SJSA1 (cell line): ENCODE measurements around the gene SCUBE2. TPM values are rescaled to one million over a fixed set of nuclear protein-coding genes. Genes with fewer than 3 reads are reported as not detected.

Experiments used
- DNase-seq, 2 experiments: peaks; one replicate each; pipeline ENCODE4 v3.0.0-alpha.2; 2015 to 2020; ENCODE audit warnings: low spot score in 2 of 2, low read depth in 1 of 2
- H3K27ac ChIP-seq: fragments of 250-450 bp; sonication (Bioruptor Pico); 2 replicates; pipeline ENCODE4 v1.5.1; 2020; ENCODE audit warnings: mild to moderate bottlenecking, moderate library complexity
- H3K27me3 ChIP-seq: fragments of 250-450 bp; sonication (Bioruptor Pico); replicated peaks from 2 replicates; pipeline ENCODE4 v1.5.1; 2020; ENCODE audit warnings: mild to moderate bottlenecking, moderate library complexity
- H3K36me3 ChIP-seq: fragments of 250-450 bp; sonication (Bioruptor Pico); 2 replicates; pipeline ENCODE4 v1.5.1; 2020; ENCODE audit warnings: mild to moderate bottlenecking
- H3K4me1 ChIP-seq: fragments of 250-450 bp; sonication (Bioruptor Pico); replicated peaks from 2 replicates; pipeline ENCODE4 v1.6.1; 2021; ENCODE audit warnings: mild to moderate bottlenecking
- H3K4me3 ChIP-seq: fragments of 250-450 bp; sonication (Bioruptor Pico); 2 replicates; pipeline ENCODE4 v1.5.1; 2020; ENCODE audit warnings: mild to moderate bottlenecking
- H3K9me3 ChIP-seq: fragments of 250-450 bp; sonication (Bioruptor Pico); replicated peaks from 2 replicates; pipeline ENCODE4 v1.5.1; 2020; ENCODE audit warnings: mild to moderate bottlenecking
- total RNA-seq: library from RNA; depleted of rRNA; stranded (reverse); fragments of >200 nt; shearing (Covaris generic); gene quantifications from 2 replicates; pipeline ENCODE4 v1.2.3, GENCODE V29; 2014

The SCUBE2 gene
- total RNA-seq, 1 experiment from 2014 or later = not detected

GRCh38 chr11:9094420-9094819 lies 3.0 kb upstream of the SCUBE2 start:
- no peak overlapping the region for H3K4me3 ChIP-seq
- peaks cover 9% of the 10 kb centered on the region; the same call in 1 of the 2 replicates for H3K27me3 ChIP-seq
- H3K4me1 ChIP-seq = no peaks in the 10 kb centered on the region; the same call in 1 of the 2 replicates
- H3K9me3 ChIP-seq = no peaks in the 10 kb centered on the region
- no peak for DNase-seq
- H3K27ac ChIP-seq = no peak overlapping the region
- H3K36me3 ChIP-seq = no peaks in the 10 kb centered on the region

GRCh38 chr11:9092853-9093778 lies 1.7 kb upstream of the SCUBE2 start:
- Histone ChIP-seq H3K36me3 (no peaks in the 10 kb centered on the region), H3K4me1 (no peaks in the 10 kb centered on the region; the same call in 1 of the 2 replicates), H3K27me3 (peaks cover 9% of the 10 kb centered on the region; the same call in 1 of the 2 replicates), H3K9me3 (no peaks in the 10 kb centered on the region), H3K27ac (no peak overlapping the region), H3K4me3 (no peak overlapping the region)
- no peak for DNase-seq

DNA sequence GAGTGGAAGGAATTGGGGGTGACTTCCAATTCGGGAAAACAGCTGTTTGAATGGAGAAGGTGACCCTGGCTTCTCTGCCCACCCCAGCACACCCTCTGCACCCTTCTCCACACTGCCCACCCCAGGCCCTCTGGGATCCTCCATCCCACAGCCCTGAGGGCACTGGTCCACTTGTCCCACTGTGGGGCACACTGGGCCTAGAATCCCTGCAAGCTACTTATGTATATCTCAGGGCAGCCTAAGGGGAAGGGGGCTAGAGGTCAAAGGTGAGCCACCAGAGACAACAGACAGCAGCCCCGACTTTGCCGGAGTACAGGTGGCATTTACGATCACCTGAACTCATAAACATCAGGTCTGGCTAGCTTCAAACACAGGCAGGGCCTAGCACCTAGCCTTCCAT lies 673 bp upstream of the SCUBE2 start:
- no peak overlapping the region for H3K4me3 ChIP-seq

DNA sequence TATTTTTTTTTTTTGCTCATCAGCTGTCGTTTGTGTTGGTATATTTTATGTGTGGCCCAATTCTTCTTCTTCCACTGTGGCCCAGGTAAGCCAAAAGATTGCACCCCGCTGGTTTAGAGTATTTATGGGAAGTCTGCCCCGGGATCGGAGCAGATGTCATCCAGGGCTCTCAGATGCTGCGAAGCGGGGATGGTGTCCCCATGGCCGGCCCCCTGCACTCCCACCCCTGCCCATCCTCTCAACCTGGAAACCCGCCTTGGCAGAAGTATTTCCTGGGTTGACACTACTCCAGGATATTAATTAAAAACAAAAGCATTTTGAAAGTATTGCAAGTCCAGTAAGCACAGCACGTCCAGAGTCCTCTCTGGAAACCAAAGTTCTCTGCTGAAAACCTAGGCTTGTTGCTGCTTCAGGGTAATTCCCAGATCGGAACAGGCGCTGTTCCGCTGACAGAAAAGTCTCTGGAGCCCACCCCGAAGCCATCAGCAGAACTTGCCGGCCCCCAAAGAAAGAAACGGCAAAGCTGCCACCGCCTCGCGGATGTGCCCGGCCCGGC lies 833 bp downstream of the SCUBE2 start:
- no peaks in the 10 kb centered on the region; the same call in 1 of the 2 replicates for H3K4me1 ChIP-seq
- peaks cover 9% of the 10 kb centered on the region; the same call in 1 of the 2 replicates for H3K27me3 ChIP-seq
- DNase-seq = no peak
- H3K4me3 ChIP-seq = peak overlapping the region; percentile 27
- no peak overlapping the region for H3K27ac ChIP-seq
- H3K36me3 ChIP-seq = no peaks in the 10 kb centered on the region
- no peaks in the 10 kb centered on the region for H3K9me3 ChIP-seq

More for the DNA sequence above, 673 bp upstream of the SCUBE2 start:
- Histone ChIP-seq H3K9me3 (no peaks in the 10 kb centered on the region), H3K4me1 (no peaks in the 10 kb centered on the region; the same call in 1 of the 2 replicates), H3K27ac (no peak overlapping the region), H3K27me3 (peaks cover 9% of the 10 kb centered on the region; the same call in 1 of the 2 replicates), H3K36me3 (no peaks in the 10 kb centered on the region)
- DNase-seq = no peak

DNA sequence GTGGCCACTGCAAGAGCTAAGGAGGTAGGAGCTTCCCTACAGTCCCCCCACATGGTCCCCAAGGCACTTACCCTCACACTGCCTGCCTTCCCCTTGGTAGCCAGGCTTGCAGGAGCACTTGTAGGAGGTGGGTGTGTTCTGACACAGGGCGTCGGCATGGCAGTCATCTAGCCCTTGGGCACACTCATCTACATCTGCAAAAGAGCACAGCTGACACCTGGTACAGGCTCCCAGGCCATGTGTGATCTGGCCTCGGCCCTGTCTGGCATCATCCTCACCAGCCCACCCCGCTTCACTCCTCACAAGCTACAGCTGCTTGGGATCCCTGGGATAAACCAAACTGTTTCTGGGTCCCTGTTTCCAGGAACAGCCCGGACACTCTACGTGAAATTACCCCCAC lies 1.8 kb downstream of the SCUBE2 start:
- DNase-seq = no peak
- H3K4me1 ChIP-seq = no peaks in the 10 kb centered on the region; the same call in 1 of the 2 replicates

GRCh38 chr11:9089061-9089460 lies 2.3 kb downstream of the SCUBE2 start:
- H3K4me1 ChIP-seq = no peaks in the 10 kb centered on the region; the same call in 1 of the 2 replicates
- H3K9me3 ChIP-seq = no peaks in the 10 kb centered on the region
- no peak overlapping the region for H3K27ac ChIP-seq

More for the DNA sequence above, 1.8 kb downstream of the SCUBE2 start:
- H3K9me3 ChIP-seq = no peaks in the 10 kb centered on the region
- H3K27ac ChIP-seq = no peak overlapping the region
- H3K27me3 ChIP-seq = peaks cover 9% of the 10 kb centered on the region; the same call in 1 of the 2 replicates
- no peaks in the 10 kb centered on the region for H3K36me3 ChIP-seq
- H3K4me3 ChIP-seq = no peak overlapping the region

DNA sequence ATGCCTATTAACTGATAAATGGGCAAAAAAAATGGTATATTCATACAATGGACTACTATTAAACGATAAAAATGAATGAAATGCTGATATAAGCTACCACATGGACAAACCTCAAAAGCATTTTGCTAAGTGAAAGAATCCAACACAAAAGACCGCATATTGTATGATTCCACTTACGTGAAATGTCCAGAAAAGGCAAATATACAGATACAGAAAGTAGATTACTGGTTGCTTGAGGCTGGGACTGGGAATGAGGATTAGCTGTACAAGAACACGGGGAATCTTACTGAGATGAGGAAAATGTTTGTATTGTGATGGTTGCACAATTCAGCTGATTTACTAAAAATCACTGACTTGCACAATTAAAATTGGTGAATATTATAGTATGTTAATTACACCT lies 8.8 kb downstream of the SCUBE2 start:
- Histone ChIP-seq H3K9me3 (no peaks in the 10 kb centered on the region), H3K27ac (no peak overlapping the region), H3K4me1 (no peaks in the 10 kb centered on the region), H3K4me3 (no peak overlapping the region), H3K36me3 (no peaks in the 10 kb centered on the region), H3K27me3 (no peaks in the 10 kb centered on the region)
- DNase-seq = no peak

More at GRCh38 chr11:9089061-9089460, 2.3 kb downstream of the SCUBE2 start:
- Histone ChIP-seq H3K27me3 (peaks cover 9% of the 10 kb centered on the region; the same call in 1 of the 2 replicates), H3K36me3 (no peaks in the 10 kb centered on the region), H3K4me3 (no peak overlapping the region)
- DNase-seq = no peak

- Histone ChIP-seq H3K9me3 (no peaks in the 10 kb centered on the region), H3K27ac (no peak overlapping the region), H3K4me1 (no peaks in the 10 kb centered on the region), H3K4me3 (no peak overlapping the region), H3K36me3 (no peaks in the 10 kb centered on the region), H3K27me3 (no peaks in the 10 kb centered on the region)
- no peak for DNase-seq
Measured at GRCh38 chr11:9081153-9081552, 10.2 kb downstream of the SCUBE2 start.

GRCh38 chr11:9078113-9079086 lies 13.0 kb downstream of the SCUBE2 start:
- Histone ChIP-seq H3K27me3 (no peaks in the 10 kb centered on the region), H3K4me1 (no peaks in the 10 kb centered on the region), H3K4me3 (no peak overlapping the region), H3K36me3 (no peaks in the 10 kb centered on the region), H3K9me3 (no peaks in the 10 kb centered on the region), H3K27ac (no peak overlapping the region)
- no peak for DNase-seq

DNA sequence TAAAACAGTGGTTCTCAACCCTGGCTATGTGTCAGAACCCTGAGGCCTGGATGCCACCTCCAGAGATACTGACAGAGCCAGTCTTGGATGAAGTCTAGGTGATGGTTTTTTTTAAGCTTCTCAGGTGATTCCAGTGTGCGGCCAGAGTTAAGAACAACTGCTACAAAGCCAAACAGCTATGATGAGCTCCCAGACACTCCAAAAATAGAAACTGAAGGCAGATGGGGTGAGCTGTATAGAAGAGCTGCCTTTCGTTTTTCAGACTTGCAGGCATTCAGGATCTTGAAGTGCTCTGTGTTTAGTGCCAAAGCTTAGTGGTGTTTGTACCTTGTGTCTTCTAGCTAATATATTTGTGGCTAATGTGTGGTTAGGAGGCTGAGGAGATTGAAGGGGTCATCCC lies 14.2 kb downstream of the SCUBE2 start:
- Histone ChIP-seq H3K4me3 (no peak overlapping the region), H3K36me3 (no peaks in the 10 kb centered on the region), H3K4me1 (no peaks in the 10 kb centered on the region), H3K27ac (no peak overlapping the region), H3K27me3 (no peaks in the 10 kb centered on the region), H3K9me3 (no peaks in the 10 kb centered on the region)
- DNase-seq = no peak

DNA sequence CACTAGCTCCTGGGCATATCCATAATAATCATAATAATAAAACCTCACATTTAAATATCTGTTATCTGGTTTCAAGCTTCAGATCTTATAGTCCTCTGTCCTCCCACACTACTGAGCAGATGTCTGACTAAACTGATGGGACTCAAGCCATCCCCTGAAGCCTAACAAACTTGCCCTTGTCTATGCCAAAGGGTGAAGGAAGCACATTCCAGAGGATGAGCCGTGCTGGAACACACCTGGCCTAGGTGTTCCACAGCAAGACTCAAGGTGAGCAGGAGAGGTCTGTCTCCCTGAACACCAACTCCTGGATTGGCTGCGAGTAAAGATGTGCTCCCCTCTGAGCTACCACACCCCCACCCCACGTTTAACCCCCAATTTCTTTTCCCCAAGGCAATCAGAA lies 14.7 kb downstream of the SCUBE2 start:
- H3K4me1 ChIP-seq = no peaks in the 10 kb centered on the region
- H3K4me3 ChIP-seq = no peak overlapping the region
- H3K27ac ChIP-seq = no peak overlapping the region
- H3K27me3 ChIP-seq = no peaks in the 10 kb centered on the region
- DNase-seq = no peak
- H3K36me3 ChIP-seq = no peaks in the 10 kb centered on the region
- H3K9me3 ChIP-seq = no peaks in the 10 kb centered on the region

DNA sequence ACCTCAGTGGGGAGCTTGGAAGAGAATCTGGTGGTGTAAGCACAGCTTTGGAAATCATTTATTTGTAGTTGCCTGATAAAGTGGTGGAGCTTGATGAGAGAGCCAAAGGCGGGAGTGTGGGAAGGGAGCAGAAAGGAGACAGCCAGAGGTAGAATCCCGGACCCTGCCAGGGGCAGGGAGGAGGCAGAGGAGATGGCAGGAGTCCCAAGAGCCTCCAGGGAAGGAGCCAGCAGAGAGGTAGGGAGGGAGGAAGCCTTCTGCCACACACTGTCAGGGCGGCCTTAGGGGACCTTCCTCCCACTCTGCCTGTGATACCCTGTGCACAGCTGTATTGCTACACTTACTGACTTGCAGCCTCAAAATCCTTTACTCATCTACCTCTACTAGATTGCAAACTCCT lies 15.4 kb downstream of the SCUBE2 start:
- H3K9me3 ChIP-seq = no peaks in the 10 kb centered on the region
- no peaks in the 10 kb centered on the region for H3K36me3 ChIP-seq
- H3K4me1 ChIP-seq = no peaks in the 10 kb centered on the region
- no peak overlapping the region for H3K27ac ChIP-seq
- no peak overlapping the region for H3K4me3 ChIP-seq
- DNase-seq = no peak
- H3K27me3 ChIP-seq = no peaks in the 10 kb centered on the region

DNA sequence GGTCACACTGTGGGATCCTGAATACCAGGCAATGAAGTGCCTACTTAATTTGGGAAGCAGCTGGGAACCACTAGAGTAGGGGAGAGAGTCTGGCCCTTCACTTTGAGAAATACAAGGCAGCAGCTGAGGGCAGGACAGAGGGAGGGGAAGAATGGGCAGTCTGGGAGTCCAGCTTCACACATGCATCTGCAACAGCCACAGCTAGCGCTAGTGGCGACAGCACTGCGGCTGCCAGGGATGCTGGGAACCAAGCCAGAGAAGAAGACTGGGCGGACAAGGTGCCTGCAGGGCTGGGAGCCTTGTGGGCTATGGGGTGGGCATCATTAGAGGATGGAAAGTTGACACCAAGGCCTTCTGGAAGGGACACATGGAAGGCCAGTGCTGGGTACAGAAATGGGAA lies 15.8 kb downstream of the SCUBE2 start:
- Histone ChIP-seq H3K36me3 (no peaks in the 10 kb centered on the region), H3K27ac (no peak overlapping the region), H3K4me3 (no peak overlapping the region), H3K27me3 (no peaks in the 10 kb centered on the region), H3K9me3 (no peaks in the 10 kb centered on the region), H3K4me1 (no peaks in the 10 kb centered on the region)
- DNase-seq = no peak
